H1 (cell line): ENCODE measurements around the gene RPS6KB2. TPM values are rescaled to one million over a fixed set of nuclear protein-coding genes. Genes with fewer than 3 reads are reported as not detected.

ENCODE experiments used
- CTCF ChIA-PET: fragments of 300-600 bp; sonication (Branson Sonifier 250); formaldehyde crosslinking; loops from one replicate; lab custom pipeline; 2021; ENCODE audit not compliant: partially characterized antibody; lab: Charles Lee
- POLR2A ChIA-PET: fragments of 300-600 bp; sonication (Branson Sonifier 250); formaldehyde crosslinking; loops from one replicate; lab custom pipeline; 2021; ENCODE audit warnings: inconsistent platforms; ENCODE audit not compliant: partially characterized antibody; lab: Charles Lee
- DNase-seq, 2 experiments: peaks; one replicate each; pipeline versions ENCODE4 v3.0.0 to v3.0.0-alpha.2; 2010 to 2022; ENCODE audit warnings: low spot score in 2 of 2, low read depth in 1 of 2, mixed read lengths in 1 of 2
- FAIRE-seq: peaks from 2 replicates; lab custom pipeline; 2011; peaks lifted over from hg19 to GRCh38; lab: Jason Lieb, UNC
- H2AFZ ChIP-seq: 2 replicates; pipeline ENCODE4 v1.8.1; 2012; ENCODE audit warnings: low read length, inconsistent platforms
- H2AK5ac ChIP-seq: 2 replicates; pipeline ENCODE4 v1.6.1; 2013; ENCODE audit warnings: low read depth, low read length
- H2BK120ac ChIP-seq: replicated peaks from 2 replicates; pipeline ENCODE3; 2013; ENCODE audit warnings: low read depth, low read length, inconsistent platforms
- H2BK12ac ChIP-seq: 2 replicates; pipeline ENCODE4 v1.6.1; 2013; ENCODE audit warnings: low read depth, low read length
- H2BK15ac ChIP-seq: 2 replicates; pipeline ENCODE4 v1.6.1; 2013; ENCODE audit warnings: low read length
- H2BK20ac ChIP-seq: 2 replicates; pipeline ENCODE4 v1.6.1; 2013; ENCODE audit warnings: low read length
- H2BK5ac ChIP-seq: 2 replicates; pipeline ENCODE4 v1.6.1; 2013; ENCODE audit warnings: low read depth, low read length
- H3K14ac ChIP-seq: 2 replicates; pipeline ENCODE4 v1.6.1; 2013; ENCODE audit warnings: inconsistent platforms; ENCODE audit not compliant: insufficient read length
- H3K18ac ChIP-seq: 2 replicates; pipeline ENCODE4 v1.6.1; 2013; ENCODE audit warnings: low read length; ENCODE audit errors: extremely low read depth
- H3K23ac ChIP-seq: 2 replicates; pipeline ENCODE4 v1.6.1; 2013; ENCODE audit warnings: inconsistent platforms; ENCODE audit not compliant: insufficient read length
- H3K23me2 ChIP-seq: 2 replicates; pipeline ENCODE4 v1.6.1; 2013; ENCODE audit warnings: low read depth, low read length
- H3K27ac ChIP-seq: 2 replicates; pipeline ENCODE4 v1.6.1; 2011; ENCODE audit warnings: low read depth, low read length, inconsistent platforms
- H3K27me3 ChIP-seq, 4 experiments: replicated peaks in 1 of 4; 1 replicate in 1 of 4; 2 replicates in 3 of 4; pipeline versions ENCODE4 v1.6.1 to v1.8.1; 2011 to 2013; ENCODE audit warnings: low read length in 3 of 4, mild to moderate bottlenecking in 3 of 4, inconsistent platforms in 2 of 4, mixed read lengths in 2 of 4, moderate library complexity in 1 of 4; ENCODE audit not compliant: control insufficient read depth in 3 of 4, insufficient read depth in 3 of 4; ENCODE audit errors: extremely low read depth in 1 of 4
- H3K36me3 ChIP-seq, 4 experiments: 2 replicates each; pipeline versions ENCODE4 v1.6.1 to v1.8.1; 2011 to 2013; ENCODE audit warnings: mild to moderate bottlenecking in 4 of 4, low read length in 3 of 4, moderate library complexity in 2 of 4, control low read depth in 1 of 4, inconsistent platforms in 1 of 4; ENCODE audit not compliant: insufficient read depth in 4 of 4, control insufficient read depth in 2 of 4
- H3K4ac ChIP-seq: replicated peaks from 2 replicates; pipeline ENCODE3; 2013; ENCODE audit warnings: low read length, low read depth, mixed read lengths, inconsistent platforms; ENCODE audit not compliant: insufficient read length
- H3K4me1 ChIP-seq, 4 experiments: replicated peaks in 1 of 4; 1 replicate in 1 of 4; 2 replicates in 3 of 4; pipeline versions ENCODE4 v1.6.1 to v1.8.1; 2011 to 2013; ENCODE audit warnings: low read length in 3 of 4, inconsistent platforms in 2 of 4, mixed read lengths in 1 of 4; ENCODE audit not compliant: insufficient read depth in 4 of 4, control insufficient read depth in 3 of 4
- H3K4me2 ChIP-seq, 2 experiments: 2 replicates each; pipeline versions ENCODE4 v1.6.1 to v1.8.1; 2011 to 2013; ENCODE audit warnings: low read depth in 2 of 2, low read length in 2 of 2, control low read depth in 1 of 2, inconsistent platforms in 1 of 2, mild to moderate bottlenecking in 1 of 2; ENCODE audit not compliant: insufficient read depth in 1 of 2
- H3K4me3 ChIP-seq, 4 experiments: fragments of 200-600, 300-600 bp in 1 of 4; sonication (generic), shearing (Covaris generic), sonication (Bioruptor Twin) in 1 of 4; 2 replicates each; pipeline versions ENCODE4 v1.5.1 to v1.8.1; 2011 to 2016; ENCODE audit warnings: low read length in 4 of 4, low read depth in 3 of 4, control low read depth in 2 of 4, inconsistent platforms in 2 of 4, mild to moderate bottlenecking in 2 of 4, mixed read lengths in 1 of 4, moderate library complexity in 1 of 4; ENCODE audit not compliant: insufficient read depth in 2 of 4; ENCODE audit errors: extremely low read depth in 1 of 4
- H3K56ac ChIP-seq: replicated peaks from 2 replicates; pipeline ENCODE3; 2013; ENCODE audit warnings: low read depth, mild to moderate bottlenecking, mixed read lengths, low read length, inconsistent platforms; ENCODE audit not compliant: insufficient read length
- H3K79me1 ChIP-seq: 2 replicates; pipeline ENCODE4 v1.6.1; 2013; ENCODE audit warnings: low read depth, low read length, control low read depth
- H3K79me2 ChIP-seq, 2 experiments: 2 replicates each; pipeline versions ENCODE4 v1.6.1 to v1.8.1; 2012 to 2013; ENCODE audit warnings: low read length in 2 of 2, mild to moderate bottlenecking in 2 of 2, inconsistent platforms in 1 of 2; ENCODE audit not compliant: insufficient read depth in 2 of 2, control insufficient read depth in 1 of 2
- H3K9ac ChIP-seq, 4 experiments: replicated peaks in 1 of 4; 1 replicate in 1 of 4; 2 replicates in 3 of 4; pipeline versions ENCODE4 v1.6.1 to v1.8.1; 2011 to 2013; ENCODE audit warnings: low read depth in 3 of 4, low read length in 3 of 4, control low read depth in 2 of 4, mild to moderate bottlenecking in 2 of 4, moderate library complexity in 2 of 4, inconsistent platforms in 1 of 4; ENCODE audit errors: extremely low read depth in 1 of 4
- H3K9me3 ChIP-seq, 2 experiments: 2 replicates each; pipeline versions ENCODE4 v1.6.1 to v1.8.1; 2012 to 2013; ENCODE audit warnings: mild to moderate bottlenecking in 2 of 2, moderate library complexity in 2 of 2, control low read depth in 1 of 2, inconsistent platforms in 1 of 2, low read depth in 1 of 2, low read length in 1 of 2, mixed read lengths in 1 of 2; ENCODE audit not compliant: insufficient read depth in 2 of 2
- H4K20me1 ChIP-seq, 2 experiments: replicated peaks in 1 of 2; 2 replicates each; pipeline versions ENCODE3 to v1.8.1; 2011 to 2013; ENCODE audit warnings: inconsistent platforms in 2 of 2, low read length in 2 of 2, mild to moderate bottlenecking in 1 of 2; ENCODE audit not compliant: insufficient read depth in 2 of 2, control insufficient read depth in 1 of 2
- H4K5ac ChIP-seq: 2 replicates; pipeline ENCODE4 v1.6.1; 2013; ENCODE audit warnings: low read length, low read depth, mixed read lengths, inconsistent platforms; ENCODE audit not compliant: insufficient read length
- H4K8ac ChIP-seq: 2 replicates; pipeline ENCODE4 v1.8.0; 2013; ENCODE audit warnings: mild to moderate bottlenecking, moderate library complexity, low read length, inconsistent platforms; ENCODE audit not compliant: insufficient read depth; ENCODE audit errors: extremely low read depth
- H4K91ac ChIP-seq: replicated peaks from 2 replicates; pipeline ENCODE3; 2013; ENCODE audit warnings: low read length, mixed read lengths, inconsistent platforms; ENCODE audit not compliant: insufficient read length
- POLR2A ChIP-seq, 2 experiments: IDR thresholded peaks; 1 replicate in 1 of 2; 2 replicates in 1 of 2; pipeline ENCODE4 v1.6.1; 2011; ENCODE audit warnings: low read depth in 2 of 2, low read length in 2 of 2, mild to moderate bottlenecking in 2 of 2; ENCODE audit errors: control extremely low read depth in 1 of 2
- WGBS, 2 experiments: shearing (Covaris generic) in 1 of 2; methylation state at CpG; one replicate each; pipeline versions ENCODE4 v1.1.6 to v1.1.7; 2013 to 2015; ENCODE audit warnings: low lambda C conversion rate in 2 of 2, mixed read lengths in 2 of 2, inconsistent platforms in 1 of 2, low coverage in 1 of 2, missing lambda C conversion rate in 1 of 2; ENCODE audit not compliant: insufficient replicate concordance in 2 of 2, insufficient coverage in 1 of 2, insufficient read length in 1 of 2; ENCODE audit errors: extremely low coverage in 1 of 2, missing lambda C conversion rate in 1 of 2; 5-methylcytosine and 5-hydroxymethylcytosine counted together
- polyA plus RNA-seq, 7 experiments: library from polyadenylated mRNA; depleted of rRNA in 3 of 7; stranded (reverse) in 5 of 7; unstranded in 2 of 7; fragments of >200 nt in 5 of 7; fragments of 200-250 nt in 2 of 7; gene quantifications; 1 replicate in 5 of 7; 2 replicates in 1 of 7; 4 replicates in 1 of 7; pipeline versions ENCODE4 v1.2.1 to v1.2.3, GENCODE V29; 2011 to 2013; ENCODE audit warnings: missing spikeins in 2 of 7, mixed read lengths in 2 of 7
- total RNA-seq: library from RNA; stranded (reverse); fragmentation: NEBNext Ultra II Directional; extraction: Animal tissue kit (Norgen Biotek cat#: 25700); gene quantifications from 2 replicates; pipeline ENCODE4 v1.2.1, GENCODE V29; 2021

Gene RPS6KB2
- total and polyA plus RNA-seq, 2 of the 8 experiments (the other 6 are each of a cell fraction or from before 2014, with no cell fraction given), result 41.0 to 47.1 TPM

GRCh38 chr11:67423891-67424613 is 4.2 kb upstream of the RPS6KB2 start:
- no peak overlapping the region for H3K9ac ChIP-seq
- H3K14ac ChIP-seq, result no peak overlapping the region
- peaks cover 4% of the 10 kb centered on the region for H3K79me1 ChIP-seq
- no peaks in the 10 kb centered on the region for H3K9me3 ChIP-seq
- no peak overlapping the region for H3K4ac ChIP-seq
- H3K79me2 ChIP-seq, result peaks cover 0 to 4% of the 10 kb centered on the region in 2 experiments; a peak in 1 of 4 replicates
- ChIA-PET POLR2A (interaction anchor here (0.9 to 10.2 kb wide), 6 partner anchors 10 to 54 kb away, joined by 3 to 104 read pairs (median 4); partner anchors contain the start of genes PPP1CA and PTPRCAP), CTCF (interaction anchor here (0.5 to 1.8 kb wide), 8 partner anchors 11 to 328 kb away, joined by 3 to 7 read pairs (median 4); partner anchors contain the start of gene PPP1CA)
- H3K27me3 ChIP-seq, result peaks cover 0 to 8% (median 5%) of the 10 kb centered on the region in 4 experiments; a peak in 4 of 7 replicates
- H4K20me1 ChIP-seq, result peaks cover 0 to 3% of the 10 kb centered on the region in 2 experiments
- no peak overlapping the region for H3K4me2 ChIP-seq
- no peak overlapping the region for H4K91ac ChIP-seq
- no peak overlapping the region for H2BK15ac ChIP-seq
- no peak overlapping the region for H2BK5ac ChIP-seq
- no peak overlapping the region for H4K5ac ChIP-seq
- DNase-seq (no peak), FAIRE-seq (no peak)
- H4K8ac ChIP-seq, result 0 out of 2 replicates have a peak overlapping the region, but pooled peaks have one; percentile 17
- H3K36me3 ChIP-seq, result no peaks in the 10 kb centered on the region
- WGBS, 2 experiments, result 88% methylated on average over 30 of the region's 34 CpGs; no CpG with 5 or more reads in 1 of the 2 experiments
- no peak overlapping the region for H2BK120ac ChIP-seq
- H3K4me3 ChIP-seq, result no peak overlapping the region
- H3K4me1 ChIP-seq, result peaks cover 0 to 13% (median 7%) of the 10 kb centered on the region in 4 experiments; a peak in 6 of 7 replicates
- no peak overlapping the region for H2AK5ac ChIP-seq
- no peak overlapping the region for H3K27ac ChIP-seq
- no peak overlapping the region for H2AFZ ChIP-seq
- no peak for TF ChIP-seq POLR2A (IDR thresholded peaks at IDR 0.05; ENCODE audit: control extremely low read depth in 1 of 2, low read depth in 2 of 2, low read length in 2 of 2)
- H3K23ac ChIP-seq, result no peak overlapping the region
- H2BK20ac ChIP-seq, result no peak overlapping the region
- H3K23me2 ChIP-seq, result peaks cover 19% of the 10 kb centered on the region
- no peak overlapping the region for H3K18ac ChIP-seq
- H3K56ac ChIP-seq, result no peak overlapping the region
- H2BK12ac ChIP-seq, result peak overlapping the region; percentile 39; the same call in 1 of the 2 replicates
